ENCODE data around the gene NAA30.

DNA sequence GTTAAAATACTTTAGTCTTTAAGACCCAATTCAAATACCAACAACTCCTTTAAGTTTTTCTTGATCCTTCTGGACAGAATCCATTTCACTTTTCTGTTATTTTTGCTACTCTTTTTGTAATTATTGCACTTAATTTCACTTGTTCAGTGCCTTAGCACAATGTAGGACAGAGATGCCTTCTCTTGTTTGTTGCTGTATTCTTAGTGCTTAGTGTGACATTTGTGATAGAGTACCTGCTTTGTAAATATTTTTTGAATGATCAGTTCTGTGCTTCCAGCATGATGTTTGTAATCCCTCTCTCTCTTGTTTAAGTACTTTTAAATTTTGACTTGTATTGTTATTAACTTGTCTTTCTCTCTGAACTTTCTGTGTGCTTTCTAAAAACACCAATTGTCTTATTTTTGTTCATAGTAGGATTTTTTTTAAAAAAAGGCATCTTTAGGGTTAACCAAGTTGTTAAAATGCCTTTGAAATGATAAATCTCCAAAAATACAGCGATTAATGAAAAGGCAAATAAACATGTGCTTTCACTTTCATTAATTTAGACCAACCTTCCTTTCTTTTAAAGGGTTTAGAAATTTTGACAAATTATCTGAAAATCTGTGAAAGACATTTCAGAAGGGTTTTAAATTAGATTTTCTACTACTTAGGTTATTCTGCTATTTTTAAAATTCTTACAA, 11.9 kb downstream of the NAA30 start:
- TF ChIP-seq ZBTB7A (IDR thresholded peaks at IDR 0.05; ENCODE audit: low read depth), result no peak
- TF ChIP-seq RAD21 (IDR thresholded peaks at IDR 0.05; ENCODE audit: low read depth), result no peak
- TF ChIP-seq EP300 (IDR thresholded peaks at IDR 0.05; ENCODE audit: borderline replicate concordance), result no peak
- TF ChIP-seq MAX (IDR thresholded peaks at IDR 0.05), result no peak
- TF ChIP-seq FOXM1 (IDR thresholded peaks at IDR 0.05; ENCODE audit: borderline replicate concordance, low read depth), result no peak

All from Ishikawa (cell line).